Left lung (tissue), 10 donors: ENCODE measurements around the gene BPIFB6. TPM values are rescaled to one million over a fixed set of nuclear protein-coding genes. Genes with fewer than 3 reads are reported as not detected.

Source experiments
- ATAC-seq: fragments of 200-7000 bp; cut with Tn5 transposase; one replicate; pipeline ENCODE4 v1.9.1; 2020; ENCODE audit warnings: moderate library complexity
- DNase-seq, 4 donors: peaks; one replicate each; pipeline ENCODE4 v3.0.0-alpha.2; 2013 to 2020
- H3K27ac ChIP-seq, 2 donors: fragments of 200-600 bp; sonication (generic) in 1 of 2; one replicate each; pipeline versions ENCODE4 v1.5.0 to v1.8.0; 2020 to 2021
- H3K27me3 ChIP-seq, 2 donors: fragments of 200-600 bp; sonication (generic) in 1 of 2; one replicate each; pipeline versions ENCODE4 v1.5.0 to v1.8.0; 2020 to 2021
- H3K36me3 ChIP-seq, 2 donors: fragments of 200-600 bp; sonication (generic) in 1 of 2; one replicate each; pipeline versions ENCODE4 v1.5.0 to v1.8.0; 2020 to 2021
- H3K4me1 ChIP-seq, 2 donors: fragments of 200-600 bp; one replicate each; pipeline ENCODE4 v1.8.0; 2021
- H3K4me3 ChIP-seq, 2 donors: fragments of 200-600 bp; sonication (generic) in 1 of 2; one replicate each; pipeline versions ENCODE4 v1.5.0 to v1.8.0; 2020 to 2021; ENCODE audit warnings: mild to moderate bottlenecking in 1 of 2
- H3K9me3 ChIP-seq, 2 donors: fragments of 200-600 bp; sonication (generic) in 1 of 2; one replicate each; pipeline versions ENCODE4 v1.5.0 to v1.8.0; 2020 to 2021
- CTCF ChIP-seq, 2 donors: fragments of 200-600 bp; sonication (generic) in 1 of 2; IDR thresholded peaks; one replicate each; pipeline versions ENCODE4 v1.5.0 to v1.8.0; 2021; ENCODE audit warnings: antibody characterized with exemption in 2 of 2
- intact Hi-C, 2 donors: fragments of 100-400 bp; cut with DNase I; formaldehyde crosslinking; loops; one replicate each; pipeline versions ENCODE4 v1.11.2 to v1.14.2; 2022
- polyA plus RNA-seq, 6 donors: library from polyadenylated mRNA; unstranded; fragments of 120-200 nt; gene quantifications; one replicate each; pipeline ENCODE4 v1.2.1, GENCODE V29; 2013; ENCODE audit not compliant: insufficient read length in 6 of 6
- total RNA-seq, 2 donors: library from RNA; stranded (reverse); fragmentation: NEBNext Ultra II Directional; extraction: Animal tissue kit (Norgen Biotek cat#: 25700); gene quantifications; one replicate each; pipeline ENCODE4 v1.2.1, GENCODE V29; 2021
- donor health status: DM: no; HTN: yes; CAD: no.
- donor health status: DM: no; HTN: no; CAD: no.

The BPIFB6 gene
- total and polyA plus RNA-seq, 8 donors = not detected

DNA sequence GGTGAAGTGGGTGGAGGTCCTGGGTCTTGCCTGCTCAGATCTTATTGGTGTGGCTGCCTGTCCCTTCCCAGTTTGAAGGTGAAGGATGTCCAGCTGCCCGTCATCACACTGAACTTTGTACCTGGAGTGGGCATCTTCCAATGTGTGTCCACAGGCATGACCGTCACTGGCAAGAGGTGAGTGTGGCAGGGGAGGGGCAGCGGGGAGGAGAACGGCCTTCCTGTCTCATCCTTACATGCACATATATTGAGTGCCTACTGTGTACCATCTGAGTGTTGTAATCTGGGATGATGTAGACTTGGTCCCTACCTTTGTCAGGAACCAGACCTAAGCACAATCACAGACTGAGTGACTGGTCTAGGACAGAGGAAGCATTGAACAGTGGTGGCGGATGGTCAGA lies 2.7 kb downstream of the BPIFB6 start:
- Histone ChIP-seq H3K4me1 (no peaks in the 10 kb centered on the region), H3K9me3 (no peaks in the 10 kb centered on the region), H3K36me3 (no peaks in the 10 kb centered on the region), H3K27me3 (peaks cover 0 to 11% of the 10 kb centered on the region in 2 donors), H3K4me3 (no peak overlapping the region), H3K27ac (no peak overlapping the region)
- DNase-seq (no peak), ATAC-seq (no peak)
- no peak for TF ChIP-seq CTCF (IDR thresholded peaks at IDR 0.05)
- intact Hi-C loops = no loop called here

DNA sequence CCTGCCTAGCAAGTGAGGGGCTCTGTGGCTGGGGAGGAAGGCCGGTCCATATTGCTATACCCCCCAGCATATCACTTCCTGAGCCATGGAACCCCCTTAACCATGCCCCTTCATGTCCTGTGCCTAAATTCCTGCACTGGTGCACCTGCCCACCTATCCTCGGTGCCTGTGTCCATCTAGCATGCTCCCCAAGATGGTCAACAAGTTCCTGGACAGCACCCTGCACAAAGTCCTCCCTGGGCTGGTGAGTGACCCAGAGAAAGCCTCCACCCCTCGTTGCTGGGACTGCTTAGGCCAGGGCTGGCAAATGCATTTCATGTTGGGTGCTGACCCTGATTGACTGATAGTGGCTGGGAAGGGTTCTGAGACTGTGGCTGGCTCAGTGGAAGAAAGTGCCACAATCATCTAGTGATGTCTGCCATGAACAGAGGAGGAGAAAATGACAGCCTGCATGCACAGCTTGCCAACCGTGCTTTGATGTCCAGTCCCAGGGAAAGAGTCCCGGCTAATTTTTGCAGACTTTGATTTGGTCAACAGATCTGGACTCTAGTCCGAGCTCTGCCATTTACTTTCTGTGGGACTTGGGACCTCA lies 3.5 kb downstream of the BPIFB6 start:
- Histone ChIP-seq H3K4me1 (no peaks in the 10 kb centered on the region), H3K27ac (no peak overlapping the region), H3K4me3 (no peak overlapping the region), H3K9me3 (no peaks in the 10 kb centered on the region), H3K27me3 (peaks cover 0 to 10% of the 10 kb centered on the region in 2 donors), H3K36me3 (no peaks in the 10 kb centered on the region)
- ATAC-seq = no peak
- DNase-seq = no peak
- intact Hi-C loops = no loop called here
- no peak for TF ChIP-seq CTCF (IDR thresholded peaks at IDR 0.05)

- no peak for TF ChIP-seq CTCF (IDR thresholded peaks at IDR 0.05)
- Histone ChIP-seq H3K9me3 (no peaks in the 10 kb centered on the region), H3K4me1 (no peaks in the 10 kb centered on the region), H3K27ac (no peak overlapping the region), H3K36me3 (no peaks in the 10 kb centered on the region), H3K4me3 (no peak overlapping the region), H3K27me3 (no peaks in the 10 kb centered on the region)
- intact Hi-C loops = no loop called here
- ATAC-seq (no peak), DNase-seq (no peak)
Measured at GRCh38 chr20:33037456-33037855, 6.0 kb downstream of the BPIFB6 start.

DNA sequence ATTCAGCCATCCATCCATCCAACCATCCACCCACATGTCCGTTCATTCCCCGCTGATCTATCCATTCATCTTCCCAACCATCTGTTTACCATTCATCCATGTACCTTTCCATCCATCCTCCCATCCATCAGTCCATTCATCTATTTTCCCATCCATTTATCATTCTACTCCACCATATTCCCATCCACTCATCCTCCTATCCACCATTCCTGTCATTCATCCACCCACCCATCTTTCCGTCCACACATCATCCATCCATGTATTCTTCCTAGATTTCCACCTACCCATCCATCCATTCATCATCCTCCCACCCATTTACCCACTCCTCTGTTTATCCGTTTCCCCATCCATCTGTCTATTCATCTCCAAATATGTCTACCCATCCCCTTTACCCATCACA lies 6.8 kb downstream of the BPIFB6 start:
- intact Hi-C loops = no loop called here
- DNase-seq (no peak), ATAC-seq (no peak)
- H3K4me3 ChIP-seq = no peak overlapping the region
- TF ChIP-seq CTCF (IDR thresholded peaks at IDR 0.05) = no peak
- no peak overlapping the region for H3K27ac ChIP-seq
- H3K9me3 ChIP-seq = no peaks in the 10 kb centered on the region
- no peaks in the 10 kb centered on the region for H3K4me1 ChIP-seq
- H3K27me3 ChIP-seq = no peaks in the 10 kb centered on the region
- H3K36me3 ChIP-seq = no peaks in the 10 kb centered on the region

- Histone ChIP-seq H3K36me3 (no peaks in the 10 kb centered on the region), H3K4me1 (no peaks in the 10 kb centered on the region), H3K9me3 (peaks cover 0 to 26% of the 10 kb centered on the region in 2 donors), H3K27me3 (no peaks in the 10 kb centered on the region), H3K4me3 (no peak overlapping the region), H3K27ac (no peak overlapping the region)
- no peak for DNase-seq
- intact Hi-C loops = no loop called here
- no peak for TF ChIP-seq CTCF (IDR thresholded peaks at IDR 0.05)
- no peak for ATAC-seq
Measured at GRCh38 chr20:33042430-33042829, 11.0 kb downstream of the BPIFB6 start.
